CD4-positive, alpha-beta T cell treated with Interleukin-15 for 1 hour (primary cell): ENCODE results near the gene ST13.
A peak's percentile ranks its signal among the peaks of the same experiment; 100 is the strongest.
"Not testable (repeated sequence)": the region's sequence is repeated elsewhere in the genome, so short reads cannot be mapped to it uniquely, and the experiment has no call there.

ENCODE experiments used
- DNase-seq: peaks from one replicate; pipeline ENCODE4 v3.0.0-alpha.2; 2020

The ST13 gene

GRCh38 chr22:40834619-40835018 lies 21.8 kb downstream of the ST13 start:
- no peak for DNase-seq

DNA sequence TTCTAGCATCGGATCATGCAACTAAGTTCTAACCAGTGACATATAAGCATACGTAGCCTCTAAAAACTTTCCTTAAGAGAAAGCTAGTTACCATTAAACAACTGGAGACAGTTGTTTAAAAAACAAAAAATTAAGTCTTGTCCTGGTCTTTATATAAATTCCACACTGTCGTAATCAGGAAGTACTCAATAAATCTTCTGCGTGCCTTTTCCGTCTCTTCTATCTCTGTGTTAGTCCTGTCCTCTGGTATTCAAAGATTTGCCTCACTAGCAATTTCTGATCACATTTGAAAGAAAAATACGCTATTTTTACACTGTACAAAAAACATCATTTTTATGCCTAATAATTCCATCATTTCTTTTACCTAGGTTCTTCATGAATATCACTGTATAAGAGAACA lies 27.3 kb downstream of the ST13 start:
- no peak for DNase-seq

DNA sequence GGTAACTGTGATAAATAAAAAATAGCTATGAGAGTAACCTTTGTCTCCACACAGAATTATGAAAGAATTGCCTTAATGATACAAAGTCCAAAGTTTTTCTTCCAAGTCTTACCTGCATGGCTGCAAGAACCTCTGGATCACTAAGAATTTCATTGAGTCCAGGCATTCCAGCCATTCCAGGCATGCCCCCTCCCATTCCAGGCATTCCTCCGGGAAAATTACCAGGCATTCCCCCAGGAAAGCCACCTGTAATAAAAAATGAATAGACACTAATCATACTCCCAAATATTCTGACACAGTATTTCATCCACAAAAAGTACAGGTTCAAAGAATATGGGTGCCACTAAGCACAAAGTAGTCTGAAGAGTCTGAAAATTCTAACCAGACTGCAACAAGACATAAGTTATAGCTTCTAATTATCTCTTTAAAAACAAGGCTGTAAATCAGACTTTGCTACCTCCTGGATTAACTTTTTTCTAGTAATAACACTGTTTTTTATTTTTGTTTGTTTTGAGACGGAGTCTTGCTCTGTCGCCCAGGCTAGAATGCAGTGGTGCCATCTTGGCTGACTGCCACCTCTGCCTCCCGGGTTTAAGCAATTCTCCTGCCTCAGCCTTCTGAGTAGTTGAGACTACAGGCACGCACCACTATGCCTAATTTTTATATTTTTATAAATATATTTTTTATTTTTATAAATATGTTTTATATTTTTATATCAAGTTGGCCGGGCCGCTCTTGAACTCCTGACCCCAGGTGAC lies 29.3 kb downstream of the ST13 start:
- DNase-seq, result no peak

DNA sequence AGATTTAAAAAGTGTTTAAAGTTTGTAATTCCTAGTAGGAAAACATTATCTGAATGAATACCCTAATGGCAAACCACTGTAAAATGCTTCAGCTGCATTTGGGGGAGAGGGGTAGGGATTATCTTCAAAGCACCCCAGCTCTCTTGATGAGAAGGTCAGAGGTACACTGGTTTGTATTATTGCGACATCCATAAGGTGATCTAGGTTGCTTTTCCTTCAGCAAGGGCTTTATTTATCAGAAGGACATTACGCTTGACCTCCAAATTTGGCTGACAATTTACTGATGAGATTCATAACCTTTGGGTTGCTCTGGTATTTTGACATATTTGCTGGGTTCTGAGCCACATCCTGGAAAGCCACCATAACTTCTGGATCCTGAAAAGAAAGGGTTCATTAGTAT lies 30.1 kb downstream of the ST13 start:
- not testable (repeated sequence) for DNase-seq

- no peak for DNase-seq
Measured at GRCh38 chr22:40823426-40823825, 33.0 kb downstream of the ST13 start.

GRCh38 chr22:40819599-40820140 lies 36.8 kb downstream of the ST13 start:
- DNase-seq, result no peak

- peak; percentile 84 for DNase-seq
Measured at GRCh38 chr22:40818747-40819598, 37.5 kb downstream of the ST13 start, which contains the start of gene SLC25A17. Gene SLC25A17, minus strand, starts transcription at chr22:40819346. Its CDS starts 98 bp downstream, at chr22:40819248.

- no peak for DNase-seq
Measured at GRCh38 chr22:40818192-40818746, 38.2 kb downstream of the ST13 start.

- DNase-seq, result no peak
Measured at GRCh38 chr22:40817737-40818136, 38.7 kb downstream of the ST13 start.

- DNase-seq, result no peak
Measured at GRCh38 chr22:40813912-40814315, 42.5 kb downstream of the ST13 start.

DNA sequence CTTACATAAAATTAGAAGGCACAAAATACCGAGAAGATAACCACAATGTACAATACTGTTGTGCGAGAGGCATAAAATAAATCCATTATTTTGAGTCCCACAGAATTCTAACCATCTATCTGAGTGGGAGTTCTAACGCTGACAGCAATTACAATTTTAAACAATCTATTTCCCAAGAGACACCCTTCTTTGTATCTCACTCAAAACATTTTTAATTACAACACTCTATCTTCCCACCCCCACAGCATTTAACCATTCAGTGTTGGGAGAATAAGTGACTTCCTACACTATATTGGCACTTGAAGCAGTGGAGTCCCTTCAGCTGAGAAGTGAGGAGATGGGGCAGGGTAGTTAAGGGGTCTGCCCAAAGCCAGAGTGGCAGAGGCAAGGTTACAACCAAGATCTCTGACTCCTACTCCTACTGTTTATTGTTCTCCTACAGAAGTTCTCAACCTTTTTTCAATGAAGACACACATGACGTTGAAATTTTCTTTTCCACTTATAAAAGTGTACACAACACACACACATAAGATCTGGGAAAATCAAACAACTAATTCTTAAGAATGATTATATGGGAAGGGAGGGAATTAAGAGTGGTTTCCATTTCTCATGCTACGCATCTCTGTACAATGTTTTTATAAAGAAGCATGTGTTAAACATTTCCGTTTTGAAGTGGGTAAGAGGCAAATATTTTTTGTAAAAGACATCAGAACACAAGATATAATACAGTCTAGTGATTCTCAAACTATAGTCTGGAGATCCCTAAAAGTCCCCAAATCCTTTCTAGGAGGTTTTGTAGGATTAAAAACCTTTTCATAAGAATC lies 48.2 kb downstream of the ST13 start:
- DNase-seq, result no peak

- no peak for DNase-seq
Measured at GRCh38 chr22:40806711-40807110, 49.7 kb downstream of the ST13 start.

DNA sequence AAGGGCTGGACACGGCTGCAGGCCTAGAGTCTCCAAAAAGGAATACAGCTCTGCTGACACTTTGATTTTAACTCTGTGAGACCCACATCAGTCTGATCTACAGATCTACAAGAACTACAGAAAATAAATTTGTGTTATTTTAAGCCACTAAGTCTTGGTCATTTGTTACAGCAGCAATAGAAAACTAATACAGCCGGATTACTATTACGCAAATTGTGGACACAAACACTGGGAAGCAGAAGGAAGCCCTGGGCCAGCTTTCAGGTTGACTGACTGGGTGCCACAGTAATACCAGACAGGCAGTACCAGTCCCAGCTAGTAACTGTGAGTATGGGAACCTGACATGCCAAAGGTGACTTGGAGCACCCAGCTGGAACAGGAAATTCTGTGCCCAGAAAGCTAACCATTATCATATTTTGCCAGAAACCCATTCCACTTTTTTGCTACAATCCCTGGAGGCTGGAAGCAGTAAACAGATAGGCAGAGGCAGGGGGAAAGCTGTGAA lies 50.7 kb downstream of the ST13 start:
- no peak for DNase-seq

- DNase-seq, result no peak
Measured at GRCh38 chr22:40805239-40805638, 51.2 kb downstream of the ST13 start.

DNA sequence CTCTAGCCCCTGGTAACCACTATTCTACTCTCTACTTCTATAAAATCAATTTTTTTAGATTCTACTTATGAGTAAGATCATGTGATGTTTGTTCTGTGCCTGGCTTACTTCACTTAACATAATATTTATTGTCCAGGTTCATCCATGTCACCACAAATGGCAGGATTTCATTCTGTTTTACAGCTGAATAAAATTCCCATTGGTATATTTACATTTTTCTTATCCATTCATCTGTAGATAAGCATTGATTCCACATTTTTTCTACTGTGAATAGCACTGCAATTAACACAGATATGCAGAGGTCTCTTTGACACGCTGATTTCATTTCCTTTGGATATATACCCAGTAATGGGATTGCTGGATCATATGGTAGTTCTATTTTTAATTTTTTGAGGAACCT lies 53.1 kb downstream of the ST13 start:
- DNase-seq, result no peak

- DNase-seq, result no peak
Measured at GRCh38 chr22:40799008-40799407, 57.4 kb downstream of the ST13 start.

DNA sequence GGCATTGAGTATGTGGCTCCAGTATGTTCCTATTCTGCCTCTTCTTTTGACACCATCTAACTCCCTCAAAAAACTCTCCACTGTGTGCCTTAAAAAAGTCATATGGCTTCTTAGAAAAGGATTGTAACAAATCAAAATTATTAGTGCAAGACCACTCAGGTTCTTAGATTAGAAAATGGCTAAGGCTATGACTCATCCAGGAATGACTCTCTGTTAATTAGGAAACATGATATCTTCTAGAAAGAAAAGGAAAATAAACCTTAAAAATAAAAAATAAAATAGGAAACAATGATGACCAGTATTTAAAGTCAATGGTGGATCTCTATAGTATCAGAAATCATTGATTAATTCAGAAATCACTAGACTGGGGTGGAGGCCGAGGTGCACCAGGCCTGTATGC lies 59.0 kb downstream of the ST13 start:
- no peak for DNase-seq

- DNase-seq, result no peak
Measured at GRCh38 chr22:40792451-40792850, 64.0 kb downstream of the ST13 start.

- no peak for DNase-seq
Measured at GRCh38 chr22:40791241-40791640, 65.2 kb downstream of the ST13 start.

DNA sequence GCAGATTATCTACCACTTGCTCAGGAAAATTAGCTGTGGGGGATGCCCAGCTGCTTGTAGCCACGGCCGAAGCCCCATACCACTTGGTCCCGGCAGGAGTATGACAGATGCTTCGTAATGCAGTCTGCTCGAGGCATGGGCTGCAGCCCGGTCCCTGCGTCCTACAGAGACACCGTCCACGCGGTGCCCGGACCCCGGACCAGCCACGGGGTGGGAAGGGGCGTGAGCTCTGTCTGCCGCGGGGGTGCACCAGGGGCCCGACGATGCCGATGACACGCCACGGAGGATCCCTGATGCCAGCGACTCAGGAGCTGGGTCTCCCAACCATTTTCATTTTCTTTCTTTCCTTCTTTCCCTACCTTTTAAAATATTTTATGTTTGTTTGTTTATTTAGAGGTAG lies 67.3 kb downstream of the ST13 start:
- DNase-seq, result no peak

DNA sequence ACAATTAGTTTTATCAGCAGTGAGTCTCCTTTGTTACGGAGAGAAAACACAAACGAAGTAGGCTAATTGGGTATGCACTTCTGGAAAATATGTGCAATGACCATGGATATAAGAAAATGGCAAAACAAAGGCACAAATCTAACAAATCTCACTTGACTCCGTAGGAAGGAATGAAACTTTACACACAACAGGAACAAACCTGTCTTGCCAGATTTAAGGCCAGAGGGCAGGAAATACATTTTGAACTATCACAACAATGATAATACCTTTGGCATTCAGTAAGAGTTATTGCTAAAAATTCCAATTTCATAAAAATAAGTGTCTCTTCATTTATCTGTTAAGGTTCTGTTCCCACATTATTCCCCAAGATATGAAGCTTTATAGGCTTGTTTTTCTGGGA lies 73.9 kb downstream of the ST13 start:
- no peak for DNase-seq

GRCh38 chr22:40781749-40782148 lies 74.7 kb downstream of the ST13 start:
- not testable (repeated sequence) for DNase-seq
